ENCODE measurements around the gene BMPR1A. TPM values are rescaled to one million over a fixed set of nuclear protein-coding genes. Genes with fewer than 3 reads are reported as not detected.

The BMPR1A gene
- polyA plus RNA-seq, 1 donor (not counting 4 experiments of a cell fraction or from before 2014, with no cell fraction given): 22.2 TPM

DNA sequence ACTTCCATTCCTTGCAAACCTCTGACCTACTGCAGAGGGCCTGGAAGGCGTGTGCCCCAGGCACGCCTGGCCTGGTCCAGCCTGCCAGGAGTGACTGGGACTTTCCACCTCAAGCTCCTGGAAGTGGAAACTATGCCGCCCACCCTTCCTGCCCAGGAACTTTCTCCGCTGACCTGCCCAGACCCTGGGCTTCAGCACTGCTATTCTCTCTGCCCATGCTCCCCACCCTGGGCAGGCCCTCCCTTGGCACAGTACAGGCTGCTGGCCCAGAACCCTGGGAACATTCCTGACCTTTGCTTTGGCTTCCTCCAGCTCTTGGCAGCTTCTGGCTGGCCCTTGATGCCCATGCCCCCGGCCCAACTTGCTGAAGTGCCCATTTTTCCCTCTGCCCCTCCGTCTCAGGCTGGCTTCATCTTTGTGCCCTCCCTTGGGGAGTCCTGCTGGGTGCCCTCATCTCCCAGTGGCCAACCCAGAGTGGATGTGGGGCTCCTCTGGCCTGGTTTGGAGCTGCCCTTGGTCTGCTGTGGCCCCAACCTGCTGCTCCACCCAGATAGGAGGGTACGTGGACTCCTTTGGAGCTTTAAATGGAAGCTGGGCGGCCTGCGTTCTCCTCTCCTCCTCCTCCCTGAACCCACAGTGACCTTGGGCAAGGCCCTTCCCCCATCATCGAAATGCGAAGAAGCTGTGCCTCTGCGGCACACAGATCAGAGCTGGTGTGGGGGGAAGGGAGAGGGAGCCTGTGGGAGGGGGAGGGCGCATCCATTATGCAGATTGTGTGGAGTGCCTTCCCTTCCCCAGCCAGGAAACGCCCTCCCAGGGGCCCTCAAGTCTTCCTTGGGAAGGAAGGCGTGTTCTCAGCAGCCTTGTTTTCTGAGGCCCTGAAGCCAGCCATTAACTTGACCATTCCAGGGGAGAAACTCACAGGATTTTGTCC lies 197.6 kb downstream of the BMPR1A start:
- Histone ChIP-seq H3K9me3 (ENCODE audit: control insufficient read depth, low read depth, low read length) (no peaks in the 10 kb centered on the region), H3K79me2 (ENCODE audit: control insufficient read depth, insufficient read depth, low read length) (peaks cover 2% of the 10 kb centered on the region), H3K9me1 (ENCODE audit: control insufficient read depth, extremely low read depth, insufficient read depth, low read length) (no peaks in the 10 kb centered on the region), H4K20me1 (ENCODE audit: control insufficient read depth, extremely low read depth, insufficient read depth, low read length) (peaks cover 3% of the 10 kb centered on the region), H2AFZ (ENCODE audit: control insufficient read depth, low read length) (no peak overlapping the region), H3K27ac (ENCODE audit: control insufficient read depth, insufficient read depth, low read length) (no peak overlapping the region), H3K9ac (ENCODE audit: control insufficient read depth, extremely low read depth, insufficient read depth, low read length) (no peak overlapping the region), H3K4me1 (ENCODE audit: control insufficient read depth, extremely low read depth, insufficient read depth, low read length) (peaks cover 13% of the 10 kb centered on the region), H3K4me2 (ENCODE audit: control insufficient read depth, extremely low read depth, insufficient read depth, low read depth, low read length) (no peak overlapping the region), H3K4me3 (ENCODE audit: control insufficient read depth in 2 of 3, extremely low read depth in 1 of 3, insufficient read depth in 2 of 3, low read depth in 1 of 3, low read length in 3 of 3) (no peak overlapping the region), H3K27me3 (ENCODE audit: control insufficient read depth, extremely low read depth, insufficient read depth, low read length) (no peaks in the 10 kb centered on the region), H3K36me3 (ENCODE audit: control insufficient read depth in 2 of 2, extremely low read depth in 1 of 2, insufficient read depth in 2 of 2, low read length in 2 of 2) (no peaks in the 10 kb centered on the region)
- FAIRE-seq (no peak), DNase-seq (ENCODE audit: low read depth, low spot score) (no peak)
- no peak for TF ChIP-seq EZH2 (IDR thresholded peaks at IDR 0.05; ENCODE audit: low read length)
- TF ChIP-seq, protein P1, sequence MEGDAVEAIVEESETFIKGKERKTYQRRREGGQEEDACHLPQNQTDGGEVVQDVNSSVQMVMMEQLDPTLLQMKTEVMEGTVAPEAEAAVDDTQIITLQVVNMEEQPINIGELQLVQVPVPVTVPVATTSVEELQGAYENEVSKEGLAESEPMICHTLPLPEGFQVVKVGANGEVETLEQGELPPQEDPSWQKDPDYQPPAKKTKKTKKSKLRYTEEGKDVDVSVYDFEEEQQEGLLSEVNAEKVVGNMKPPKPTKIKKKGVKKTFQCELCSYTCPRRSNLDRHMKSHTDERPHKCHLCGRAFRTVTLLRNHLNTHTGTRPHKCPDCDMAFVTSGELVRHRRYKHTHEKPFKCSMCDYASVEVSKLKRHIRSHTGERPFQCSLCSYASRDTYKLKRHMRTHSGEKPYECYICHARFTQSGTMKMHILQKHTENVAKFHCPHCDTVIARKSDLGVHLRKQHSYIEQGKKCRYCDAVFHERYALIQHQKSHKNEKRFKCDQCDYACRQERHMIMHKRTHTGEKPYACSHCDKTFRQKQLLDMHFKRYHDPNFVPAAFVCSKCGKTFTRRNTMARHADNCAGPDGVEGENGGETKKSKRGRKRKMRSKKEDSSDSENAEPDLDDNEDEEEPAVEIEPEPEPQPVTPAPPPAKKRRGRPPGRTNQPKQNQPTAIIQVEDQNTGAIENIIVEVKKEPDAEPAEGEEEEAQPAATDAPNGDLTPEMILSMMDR (optimal IDR thresholded peaks at IDR 0.05 in 1 of 3, IDR thresholded peaks at IDR 0.05 in 1 of 3, conservative IDR thresholded peaks at IDR 0.05 in 1 of 3; ENCODE audit: extremely low read depth in 1 of 3, insufficient read depth in 2 of 3, low read length in 3 of 3): no peak
- dilution Hi-C loops (cut with MboI; ENCODE audit: extremely low pct_ligation_motif_present, low sequenced_read_pairs): no loop called here

DNA sequence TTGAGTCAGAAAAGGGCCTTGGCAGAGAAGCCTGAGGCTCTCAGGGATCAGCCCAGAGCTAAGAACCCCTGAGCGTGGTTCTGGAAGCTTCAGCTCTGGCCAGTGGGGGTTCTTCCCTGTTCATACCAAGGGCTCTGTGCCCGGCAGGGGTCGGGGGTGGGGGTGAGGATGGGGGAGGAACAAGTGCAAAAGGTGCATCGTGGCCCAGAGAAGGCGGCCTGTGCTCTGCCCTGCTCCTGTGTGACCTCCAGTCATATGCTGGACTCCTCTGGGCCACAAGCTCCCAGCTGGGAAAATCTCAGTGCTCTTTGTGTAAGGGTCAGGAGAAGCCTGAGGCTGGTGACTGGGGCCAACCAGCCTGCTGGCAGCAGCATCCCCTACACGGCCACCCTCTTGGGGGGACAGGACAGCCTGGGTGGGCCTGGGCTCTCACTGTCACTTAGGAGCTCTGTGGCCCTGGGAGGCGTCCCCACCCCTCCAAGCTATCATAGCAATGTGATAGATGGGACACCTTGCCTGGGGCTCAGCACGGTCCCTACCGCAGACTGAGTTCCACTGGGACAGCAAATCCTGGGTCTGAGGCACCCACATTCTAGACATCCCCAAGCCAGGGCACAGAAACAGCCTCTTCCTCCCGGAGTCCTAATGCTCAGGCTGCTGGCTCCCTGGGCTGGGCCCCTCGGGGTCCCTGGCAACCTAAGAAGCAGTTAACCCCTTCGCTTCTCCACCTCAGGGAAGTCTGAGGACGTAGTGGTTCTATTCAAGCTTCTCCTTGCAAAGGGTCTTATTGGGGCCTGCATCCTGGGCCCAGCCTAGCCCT lies 198.5 kb downstream of the BMPR1A start:
- DNase-seq (ENCODE audit: low read depth, low spot score) (no peak), FAIRE-seq (no peak)
- Histone ChIP-seq H2AFZ (ENCODE audit: control insufficient read depth, low read length) (no peak overlapping the region), H3K4me3 (ENCODE audit: control insufficient read depth in 2 of 3, extremely low read depth in 1 of 3, insufficient read depth in 2 of 3, low read depth in 1 of 3, low read length in 3 of 3) (no peak overlapping the region), H3K4me1 (ENCODE audit: control insufficient read depth, extremely low read depth, insufficient read depth, low read length) (peaks cover 20% of the 10 kb centered on the region), H3K9me3 (ENCODE audit: control insufficient read depth, low read depth, low read length) (no peaks in the 10 kb centered on the region), H3K27ac (ENCODE audit: control insufficient read depth, insufficient read depth, low read length) (no peak overlapping the region), H3K36me3 (ENCODE audit: control insufficient read depth in 2 of 2, extremely low read depth in 1 of 2, insufficient read depth in 2 of 2, low read length in 2 of 2) (no peaks in the 10 kb centered on the region), H3K9ac (ENCODE audit: control insufficient read depth, extremely low read depth, insufficient read depth, low read length) (no peak overlapping the region), H3K27me3 (ENCODE audit: control insufficient read depth, extremely low read depth, insufficient read depth, low read length) (no peaks in the 10 kb centered on the region), H3K4me2 (ENCODE audit: control insufficient read depth, extremely low read depth, insufficient read depth, low read depth, low read length) (no peak overlapping the region), H3K9me1 (ENCODE audit: control insufficient read depth, extremely low read depth, insufficient read depth, low read length) (no peaks in the 10 kb centered on the region), H4K20me1 (ENCODE audit: control insufficient read depth, extremely low read depth, insufficient read depth, low read length) (peaks cover 3% of the 10 kb centered on the region), H3K79me2 (ENCODE audit: control insufficient read depth, insufficient read depth, low read length) (peaks cover 6% of the 10 kb centered on the region)
- TF ChIP-seq, protein P1 (optimal IDR thresholded peaks at IDR 0.05 in 1 of 3, IDR thresholded peaks at IDR 0.05 in 1 of 3, conservative IDR thresholded peaks at IDR 0.05 in 1 of 3; ENCODE audit: extremely low read depth in 1 of 3, insufficient read depth in 2 of 3, low read length in 3 of 3): no peak
- TF ChIP-seq EZH2 (IDR thresholded peaks at IDR 0.05; ENCODE audit: low read length): no peak
- dilution Hi-C loops (cut with MboI; ENCODE audit: extremely low pct_ligation_motif_present, low sequenced_read_pairs): no loop called here
